Keratinocyte (primary cell): ENCODE results near the gene LEFTY1. TPM values are rescaled to one million over a fixed set of nuclear protein-coding genes. Genes with fewer than 3 reads are reported as not detected.

ENCODE experiments used
- DNase-seq: peaks from one replicate; pipeline ENCODE4 v3.0.0-alpha.2; 2011; ENCODE audit warnings: low read depth, missing footprints, low spot score
- FAIRE-seq: peaks from 2 replicates; lab custom pipeline; 2011; peaks lifted over from hg19 to GRCh38; lab: Jason Lieb, UNC
- H2AFZ ChIP-seq: 2 replicates; pipeline ENCODE4 v1.6.0; 2012; ENCODE audit warnings: low read length, control low read depth, inconsistent platforms; ENCODE audit not compliant: control insufficient read depth
- H3K27ac ChIP-seq: 2 replicates; pipeline ENCODE4 v1.5.1; 2011; ENCODE audit warnings: low read length; ENCODE audit not compliant: control insufficient read depth, insufficient read depth
- H3K27me3 ChIP-seq: 3 replicates; pipeline ENCODE4 v1.6.0; 2011; ENCODE audit warnings: low read length; ENCODE audit not compliant: control insufficient read depth, insufficient read depth; ENCODE audit errors: extremely low read depth
- H3K36me3 ChIP-seq, 2 experiments: 2 replicates in 1 of 2; 3 replicates in 1 of 2; pipeline ENCODE4 v1.5.1; 2011; ENCODE audit warnings: low read length in 2 of 2, mild to moderate bottlenecking in 1 of 2; ENCODE audit not compliant: control insufficient read depth in 2 of 2, insufficient read depth in 2 of 2; ENCODE audit errors: extremely low read depth in 1 of 2
- H3K4me1 ChIP-seq: 3 replicates; pipeline ENCODE4 v1.5.1; 2011; ENCODE audit warnings: low read length; ENCODE audit not compliant: control insufficient read depth, insufficient read depth; ENCODE audit errors: extremely low read depth
- H3K4me2 ChIP-seq: 3 replicates; pipeline ENCODE4 v1.6.0; 2011; ENCODE audit warnings: low read depth, low read length; ENCODE audit not compliant: control insufficient read depth, insufficient read depth; ENCODE audit errors: extremely low read depth
- H3K4me3 ChIP-seq, 3 experiments: fragments of 200-600 bp in 1 of 3; sonication (generic) in 1 of 3; 2 replicates in 2 of 3; 3 replicates in 1 of 3; pipeline ENCODE4 v1.5.1; 2011 to 2016; ENCODE audit warnings: low read length in 3 of 3, mild to moderate bottlenecking in 3 of 3, control low read depth in 2 of 3, inconsistent platforms in 1 of 3, low read depth in 1 of 3, mixed read lengths in 1 of 3, mixed run types in 1 of 3, moderate library complexity in 1 of 3; ENCODE audit not compliant: control insufficient read depth in 2 of 3, insufficient read depth in 2 of 3; ENCODE audit errors: extremely low read depth in 1 of 3
- H3K79me2 ChIP-seq: 2 replicates; pipeline ENCODE4 v1.6.0; 2012; ENCODE audit warnings: low read length; ENCODE audit not compliant: control insufficient read depth, insufficient read depth
- H3K9ac ChIP-seq: 3 replicates; pipeline ENCODE4 v1.6.0; 2011; ENCODE audit warnings: low read length; ENCODE audit not compliant: control insufficient read depth, insufficient read depth; ENCODE audit errors: extremely low read depth
- H3K9me1 ChIP-seq: 3 replicates; pipeline ENCODE4 v1.6.0; 2011; ENCODE audit warnings: low read length; ENCODE audit not compliant: control insufficient read depth, insufficient read depth; ENCODE audit errors: extremely low read depth
- H3K9me3 ChIP-seq: 2 replicates; pipeline ENCODE4 v1.5.1; 2012; ENCODE audit warnings: low read depth, low read length; ENCODE audit not compliant: control insufficient read depth
- H4K20me1 ChIP-seq: 3 replicates; pipeline ENCODE4 v1.6.0; 2011; ENCODE audit warnings: low read length; ENCODE audit not compliant: control insufficient read depth, insufficient read depth; ENCODE audit errors: extremely low read depth
- CTCF ChIP-seq, 3 experiments: IDR thresholded peaks in 1 of 3; conservative IDR thresholded peaks in 1 of 3; optimal IDR thresholded peaks in 1 of 3; 2 replicates in 2 of 3; 3 replicates in 1 of 3; pipeline versions ENCODE3 to v1.5.1; 2011; ENCODE audit warnings: low read length in 3 of 3, mild to moderate bottlenecking in 3 of 3, moderate library complexity in 2 of 3, control low read depth in 1 of 3, inconsistent platforms in 1 of 3; ENCODE audit not compliant: insufficient read depth in 2 of 3; ENCODE audit errors: extremely low read depth in 1 of 3
- EZH2 ChIP-seq: IDR thresholded peaks from one replicate; pipeline ENCODE4 v1.6.1; 2012; ENCODE audit warnings: inconsistent platforms, mild to moderate bottlenecking, low read length, moderate library complexity
- dilution Hi-C: fragments of 300-500 bp; cut with MboI; formaldehyde crosslinking; loops from one replicate; pipeline ENCODE4 v1.7.0; 2020; ENCODE audit warnings: low sequenced_read_pairs; ENCODE audit not compliant: extremely low pct_ligation_motif_present
- polyA plus RNA-seq, 5 experiments: library from polyadenylated mRNA; depleted of rRNA in 3 of 5; stranded (reverse) in 3 of 5; stranded (forward) in 1 of 5; unstranded in 1 of 5; fragments of >200 nt; gene quantifications; 1 replicate in 1 of 5; 2 replicates in 3 of 5; 3 replicates in 1 of 5; pipeline versions ENCODE4 v1.2.1 to v1.2.3, GENCODE V29; 2011 to 2012; ENCODE audit warnings: missing spikeins in 2 of 5, low read depth in 1 of 5, low replicate concordance in 1 of 5

LEFTY1 gene
- polyA plus RNA-seq, 1 donor (not counting 4 experiments of a cell fraction or from before 2014, with no cell fraction given) = not detected

GRCh38 chr1:225840713-225841112 lies 48.2 kb downstream of the LEFTY1 start:
- Histone ChIP-seq H3K79me2 (no peaks in the 10 kb centered on the region), H3K4me3 (no peak overlapping the region), H4K20me1 (peaks cover 1% of the 10 kb centered on the region), H3K9me1 (no peaks in the 10 kb centered on the region), H3K9me3 (no peaks in the 10 kb centered on the region), H2AFZ (no peak overlapping the region), H3K9ac (no peak overlapping the region), H3K27ac (no peak overlapping the region), H3K27me3 (no peaks in the 10 kb centered on the region), H3K4me2 (no peak overlapping the region), H3K4me1 (no peaks in the 10 kb centered on the region), H3K36me3 (peaks cover 0 to under 1% of the 10 kb centered on the region in 2 experiments)
- TF ChIP-seq CTCF (optimal IDR thresholded peaks at IDR 0.05 in 1 of 3, IDR thresholded peaks at IDR 0.05 in 1 of 3, conservative IDR thresholded peaks at IDR 0.05 in 1 of 3; ENCODE audit: extremely low read depth in 1 of 3, insufficient read depth in 2 of 3, low read length in 3 of 3) (no peak), EZH2 (no peak)
- DNase-seq = no peak
- dilution Hi-C loops = no loop called here
- no peak for FAIRE-seq

DNA sequence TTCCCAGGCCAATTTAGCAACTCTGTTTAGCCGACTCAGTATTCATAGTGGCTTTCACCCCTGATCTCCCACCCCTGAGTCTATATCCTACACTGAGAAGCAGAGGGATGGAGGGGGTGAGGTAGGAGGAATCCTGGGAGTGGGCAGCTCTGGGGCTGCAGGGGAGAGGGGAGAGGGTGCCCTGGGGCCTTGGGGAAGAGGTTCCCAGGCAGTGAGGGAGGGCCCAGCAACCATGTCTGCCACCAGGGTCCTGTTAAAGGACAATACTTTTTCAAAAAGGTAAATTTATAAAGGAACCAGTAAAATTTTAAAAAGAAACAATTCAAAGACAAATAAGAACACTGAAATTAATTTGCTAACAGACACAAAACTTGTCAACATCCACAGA lies 48.7 kb downstream of the LEFTY1 start:
- no peak for TF ChIP-seq CTCF (optimal IDR thresholded peaks at IDR 0.05 in 1 of 3, IDR thresholded peaks at IDR 0.05 in 1 of 3, conservative IDR thresholded peaks at IDR 0.05 in 1 of 3; ENCODE audit: extremely low read depth in 1 of 3, insufficient read depth in 2 of 3, low read length in 3 of 3)
- no peak for TF ChIP-seq EZH2
- Histone ChIP-seq H3K9ac (no peak overlapping the region), H3K36me3 (no peaks in the 10 kb centered on the region), H2AFZ (no peak overlapping the region), H4K20me1 (no peaks in the 10 kb centered on the region), H3K79me2 (no peaks in the 10 kb centered on the region), H3K4me3 (no peak overlapping the region), H3K4me1 (no peaks in the 10 kb centered on the region), H3K9me1 (no peaks in the 10 kb centered on the region), H3K4me2 (no peak overlapping the region), H3K27ac (no peak overlapping the region), H3K27me3 (no peaks in the 10 kb centered on the region), H3K9me3 (no peaks in the 10 kb centered on the region)
- dilution Hi-C loops = no loop called here
- DNase-seq = no peak
- no peak for FAIRE-seq
